Measurements from ENCODE around the gene RNASEH2B.

DNA sequence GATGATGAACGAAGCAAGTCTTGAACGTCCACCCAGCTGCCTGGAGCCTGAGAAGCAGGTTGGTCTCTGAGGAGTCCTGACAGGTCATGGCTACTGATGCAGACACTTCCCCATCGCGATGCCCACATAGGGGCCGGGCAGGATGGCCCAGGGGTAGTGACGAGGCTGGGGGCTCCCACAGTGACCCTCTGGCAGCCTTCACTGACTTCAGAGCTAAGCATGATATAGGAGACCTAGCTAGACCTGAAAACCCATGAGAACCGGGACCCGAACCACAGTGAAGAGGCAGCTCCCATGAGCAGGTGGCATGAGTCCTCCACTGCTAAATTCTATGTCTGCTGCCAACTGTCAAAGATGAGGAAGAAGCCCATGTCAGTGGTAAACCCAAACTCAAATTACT is 91.7 kb downstream of the RNASEH2B start:
- TF ChIP-seq, protein P1, sequence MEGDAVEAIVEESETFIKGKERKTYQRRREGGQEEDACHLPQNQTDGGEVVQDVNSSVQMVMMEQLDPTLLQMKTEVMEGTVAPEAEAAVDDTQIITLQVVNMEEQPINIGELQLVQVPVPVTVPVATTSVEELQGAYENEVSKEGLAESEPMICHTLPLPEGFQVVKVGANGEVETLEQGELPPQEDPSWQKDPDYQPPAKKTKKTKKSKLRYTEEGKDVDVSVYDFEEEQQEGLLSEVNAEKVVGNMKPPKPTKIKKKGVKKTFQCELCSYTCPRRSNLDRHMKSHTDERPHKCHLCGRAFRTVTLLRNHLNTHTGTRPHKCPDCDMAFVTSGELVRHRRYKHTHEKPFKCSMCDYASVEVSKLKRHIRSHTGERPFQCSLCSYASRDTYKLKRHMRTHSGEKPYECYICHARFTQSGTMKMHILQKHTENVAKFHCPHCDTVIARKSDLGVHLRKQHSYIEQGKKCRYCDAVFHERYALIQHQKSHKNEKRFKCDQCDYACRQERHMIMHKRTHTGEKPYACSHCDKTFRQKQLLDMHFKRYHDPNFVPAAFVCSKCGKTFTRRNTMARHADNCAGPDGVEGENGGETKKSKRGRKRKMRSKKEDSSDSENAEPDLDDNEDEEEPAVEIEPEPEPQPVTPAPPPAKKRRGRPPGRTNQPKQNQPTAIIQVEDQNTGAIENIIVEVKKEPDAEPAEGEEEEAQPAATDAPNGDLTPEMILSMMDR (IDR thresholded peaks at IDR 0.05), result no peak
- TF ChIP-seq POLR2AphosphoS5 (IDR thresholded peaks at IDR 0.05) (no peak), EP300 (IDR thresholded peaks at IDR 0.05) (no peak), POLR2A (IDR thresholded peaks at IDR 0.05; ENCODE audit: low read depth) (no peak)

Data from esophagus muscularis mucosa (tissue), 4 donors.